Caco-2 (cell line): ENCODE data around the gene POLR2M. TPM values are rescaled to one million over a fixed set of nuclear protein-coding genes. Genes with fewer than 3 reads are reported as not detected.

Source experiments
- BruUV-seq: library from RNA; stranded (reverse); fragments of 400-500 nt; replicated peaks from 2 replicates; lab custom pipeline; 2021; lab: Mats Ljungman, UMichigan
- CTCF ChIA-PET: fragments of 300-600 bp; sonication (Branson Sonifier 250); formaldehyde crosslinking; loops from one replicate; lab custom pipeline; 2022; ENCODE audit warnings: antibody characterized with exemption; lab: Charles Lee
- POLR2A ChIA-PET: fragments of 300-600 bp; sonication (Branson Sonifier 250); formaldehyde crosslinking; loops from one replicate; lab custom pipeline; 2022; ENCODE audit warnings: antibody characterized with exemption; lab: Charles Lee
- DNase-seq, 2 experiments: peaks; one replicate each; pipeline versions ENCODE4 v3.0.0 to v3.0.0-alpha.2; 2020 to 2022
- H3K27me3 ChIP-seq: replicated peaks from 2 replicates; pipeline ENCODE4 v1.6.0; 2011; ENCODE audit warnings: low read length; ENCODE audit not compliant: control insufficient read depth, insufficient read depth
- H3K36me3 ChIP-seq: 2 replicates; pipeline ENCODE4 v1.5.1; 2011; ENCODE audit warnings: low read length; ENCODE audit not compliant: control insufficient read depth, insufficient read depth
- H3K4me1 ChIP-seq: fragments of 250-450 bp; sonication (Bioruptor Pico); 2 replicates; pipeline ENCODE4 v1.5.1; 2020; ENCODE audit warnings: mild to moderate bottlenecking
- H3K4me3 ChIP-seq: 2 replicates; pipeline ENCODE4 v1.5.1; 2011; ENCODE audit warnings: low read depth, mild to moderate bottlenecking, control low read depth, low read length
- H3K9me3 ChIP-seq: fragments of 250-450 bp; sonication (Bioruptor Pico); 2 replicates; pipeline ENCODE4 v1.5.1; 2020; ENCODE audit warnings: mild to moderate bottlenecking, moderate library complexity
- H3K27ac Mint-ChIP-seq: one replicate; pipeline ENCODE4 v1.8.0; 2022; ENCODE audit warnings: mixed read lengths; ENCODE audit not compliant: unreplicated experiment
- H3K27me3 Mint-ChIP-seq: one replicate; pipeline ENCODE4 v1.8.0; 2022; ENCODE audit warnings: mixed read lengths; ENCODE audit not compliant: insufficient read depth, unreplicated experiment
- H3K36me3 Mint-ChIP-seq: one replicate; pipeline ENCODE4 v1.8.0; 2022; ENCODE audit warnings: mild to moderate bottlenecking, mixed read lengths; ENCODE audit not compliant: insufficient read depth, unreplicated experiment
- H3K4me1 Mint-ChIP-seq: one replicate; pipeline ENCODE4 v1.8.0; 2022; ENCODE audit warnings: low read depth, mixed read lengths; ENCODE audit not compliant: unreplicated experiment
- H3K4me3 Mint-ChIP-seq: one replicate; pipeline ENCODE4 v1.8.0; 2022; ENCODE audit warnings: mild to moderate bottlenecking, moderate library complexity, mixed read lengths; ENCODE audit not compliant: unreplicated experiment
- H3K9me3 Mint-ChIP-seq: one replicate; pipeline ENCODE4 v1.8.0; 2022; ENCODE audit warnings: mixed read lengths; ENCODE audit not compliant: unreplicated experiment
- CTCF ChIP-seq, 2 experiments: fragments of 200-600 bp in 1 of 2; IDR thresholded peaks; 1 replicate in 1 of 2; 2 replicates in 1 of 2; pipeline versions ENCODE4 v1.5.1 to v1.8.0; 2011 to 2022; ENCODE audit warnings: antibody characterized with exemption in 1 of 2, control low read depth in 1 of 2, inconsistent platforms in 1 of 2, low read depth in 1 of 2, low read length in 1 of 2, mild to moderate bottlenecking in 1 of 2, moderate library complexity in 1 of 2; ENCODE audit not compliant: insufficient read depth in 1 of 2, severe bottlenecking in 1 of 2, unreplicated experiment in 1 of 2
- intact Hi-C: fragments of 100-400 bp; cut with micrococcal nuclease; formaldehyde crosslinking; loops from one replicate; pipeline ENCODE4 v1.10.0; 2022; ENCODE audit not compliant: unreplicated experiment
- total RNA-seq: library from RNA; stranded (reverse); gene quantifications from 2 replicates; pipeline ENCODE4 v1.2.3, GENCODE V29; 2022

Gene POLR2M
- total RNA-seq, 1 experiment from 2014 or later, result 81.6 TPM

- TF ChIP-seq CTCF (IDR thresholded peaks at IDR 0.05; ENCODE audit: insufficient read depth in 1 of 2, low read depth in 1 of 2, low read length in 1 of 2, severe bottlenecking in 1 of 2, unreplicated experiment in 1 of 2), result no peak
- Histone ChIP-seq H3K4me1 (peaks cover 15% of the 10 kb centered on the region), H3K9me3 (no peaks in the 10 kb centered on the region), H3K4me3 (no peak overlapping the region), H3K27me3 (no peaks in the 10 kb centered on the region), H3K36me3 (no peaks in the 10 kb centered on the region)
- H3K4me3 Mint-ChIP-seq, result no peak overlapping the region
- H3K9me3 Mint-ChIP-seq, result no peaks in the 10 kb centered on the region
- no peaks in the 10 kb centered on the region for H3K27me3 Mint-ChIP-seq
- POLR2A ChIA-PET, result no interaction called here
- no peak overlapping the region for H3K27ac Mint-ChIP-seq
- BruUV-seq, result no TSS peak
- no peak for DNase-seq
- peaks cover 6% of the 10 kb centered on the region for H3K36me3 Mint-ChIP-seq
- intact Hi-C loops, result no loop called here
- CTCF ChIA-PET, result interaction anchor here (0.6 kb wide), 1 partner anchor 171 kb away, joined by 3 read pairs; no protein-coding TSS in a partner anchor
- peaks cover 28% of the 10 kb centered on the region for H3K4me1 Mint-ChIP-seq
Observed at GRCh38 chr15:57676585-57676984, 29.9 kb upstream of the POLR2M start.

- H3K9me3 Mint-ChIP-seq, result no peaks in the 10 kb centered on the region
- POLR2A ChIA-PET, result no interaction called here
- H3K27ac Mint-ChIP-seq, result no peak overlapping the region
- no peaks in the 10 kb centered on the region for H3K36me3 ChIP-seq
- H3K4me3 Mint-ChIP-seq, result no peak overlapping the region
- H3K36me3 Mint-ChIP-seq, result peaks cover 6% of the 10 kb centered on the region
- H3K4me1 Mint-ChIP-seq, result peaks cover 28% of the 10 kb centered on the region
- no peaks in the 10 kb centered on the region for H3K27me3 Mint-ChIP-seq
- CTCF ChIA-PET, result interaction anchor here (0.6 kb wide), 1 partner anchor 171 kb away, joined by 3 read pairs; no protein-coding TSS in a partner anchor
- no peak for DNase-seq
- H3K4me3 ChIP-seq, result no peak overlapping the region
- intact Hi-C loops, result no loop called here
- H3K27me3 ChIP-seq, result no peaks in the 10 kb centered on the region
- H3K4me1 ChIP-seq, result peaks cover 15% of the 10 kb centered on the region
- BruUV-seq, result no TSS peak
- H3K9me3 ChIP-seq, result no peaks in the 10 kb centered on the region
- no peak for TF ChIP-seq CTCF (IDR thresholded peaks at IDR 0.05; ENCODE audit: insufficient read depth in 1 of 2, low read depth in 1 of 2, low read length in 1 of 2, severe bottlenecking in 1 of 2, unreplicated experiment in 1 of 2)
Observed at GRCh38 chr15:57677204-57677603, 29.3 kb upstream of the POLR2M start.

- Histone ChIP-seq H3K4me1 (peaks cover 9% of the 10 kb centered on the region), H3K36me3 (no peaks in the 10 kb centered on the region), H3K27me3 (no peaks in the 10 kb centered on the region), H3K4me3 (no peak overlapping the region), H3K9me3 (no peaks in the 10 kb centered on the region)
- Mint-ChIP-seq H3K27ac (no peak overlapping the region), H3K36me3 (peaks cover 5% of the 10 kb centered on the region), H3K9me3 (no peaks in the 10 kb centered on the region), H3K4me1 (peaks cover 14% of the 10 kb centered on the region), H3K27me3 (no peaks in the 10 kb centered on the region), H3K4me3 (no peak overlapping the region)
- no peak for TF ChIP-seq CTCF (IDR thresholded peaks at IDR 0.05; ENCODE audit: insufficient read depth in 1 of 2, low read depth in 1 of 2, low read length in 1 of 2, severe bottlenecking in 1 of 2, unreplicated experiment in 1 of 2)
- intact Hi-C loops, result no loop called here
- CTCF ChIA-PET, result no interaction called here
- no TSS peak for BruUV-seq
- DNase-seq, result no peak
- POLR2A ChIA-PET, result no interaction called here
Observed at GRCh38 chr15:57680021-57680420, 26.5 kb upstream of the POLR2M start.
